CD4-positive, alpha-beta T cell treated with Interferon alpha-2 for 1 hour (primary cell): ENCODE measurements around the gene RNU1-3.

Experiments
- DNase-seq, 2 donors: peaks; one replicate each; pipeline ENCODE4 v3.0.0-alpha.2; 2020 to 2022

Gene RNU1-3

DNA sequence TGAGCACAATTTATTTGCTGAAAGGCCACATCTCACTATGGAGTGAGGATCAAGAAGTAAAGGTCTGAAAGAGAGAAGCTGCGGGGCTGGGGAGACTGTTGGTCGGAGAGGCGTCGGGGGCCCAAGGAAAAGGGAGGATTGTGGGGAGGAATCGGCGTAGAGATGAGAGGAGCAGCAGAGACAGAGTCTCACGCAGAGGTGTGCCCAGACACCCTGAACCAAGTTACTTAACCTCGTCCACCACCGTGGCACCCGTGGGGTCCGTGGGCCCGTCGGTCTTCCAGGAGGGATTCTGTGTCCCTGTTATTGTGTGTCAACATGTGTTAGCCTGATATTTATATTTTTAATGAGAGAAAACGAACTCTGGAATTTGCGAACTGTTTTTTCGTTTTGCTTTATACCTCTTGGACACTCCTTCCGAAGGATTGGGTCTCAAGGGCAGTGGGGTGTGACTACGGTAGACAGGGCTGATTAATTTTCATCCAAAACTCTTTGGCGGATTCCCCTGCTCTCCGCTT, 49.6 kb downstream of the RNU1-3 start:
- no peak for DNase-seq
